MCF 10A (cell line): ENCODE measurements around the gene KCNJ3. TPM values are rescaled to one million over a fixed set of nuclear protein-coding genes. Genes with fewer than 3 reads are reported as not detected.

Source experiments
- BruUV-seq: library from RNA; stranded (reverse); fragments of 400-500 nt; replicated peaks from 2 replicates; lab custom pipeline; 2021; lab: Mats Ljungman, UMichigan
- CTCF ChIA-PET: fragments of 300-600 bp; sonication (Branson Sonifier 250); formaldehyde crosslinking; extraction: SDS; loops from one replicate; lab custom pipeline; 2021; ENCODE audit warnings: antibody characterized with exemption, inconsistent platforms; lab: Yijun Ruan, JAX
- POLR2A ChIA-PET: fragments of 300-600, 350-650 bp; sonication (Branson Sonifier 250); formaldehyde crosslinking; extraction: SDS; loops from one replicate; lab custom pipeline; 2020; ENCODE audit warnings: antibody characterized with exemption, inconsistent platforms; lab: Yijun Ruan, JAX
- DNase-seq: peaks from one replicate; pipeline ENCODE4 v3.0.0-alpha.2; 2018; ENCODE audit not compliant: unreplicated experiment
- H3K27ac Mint-ChIP-seq: one replicate; pipeline ENCODE4 v1.8.0; 2022; ENCODE audit warnings: mild to moderate bottlenecking, low read depth, mixed read lengths; ENCODE audit not compliant: unreplicated experiment
- H3K27me3 Mint-ChIP-seq: one replicate; pipeline ENCODE4 v1.8.0; 2022; ENCODE audit warnings: mixed read lengths; ENCODE audit not compliant: insufficient read depth, unreplicated experiment
- H3K36me3 Mint-ChIP-seq: one replicate; pipeline ENCODE4 v1.8.0; 2022; ENCODE audit warnings: mild to moderate bottlenecking, moderate library complexity, mixed read lengths; ENCODE audit not compliant: insufficient read depth, unreplicated experiment
- H3K4me1 Mint-ChIP-seq: one replicate; pipeline ENCODE4 v1.8.0; 2022; ENCODE audit warnings: mixed read lengths; ENCODE audit not compliant: insufficient read depth, unreplicated experiment
- H3K4me3 Mint-ChIP-seq: one replicate; pipeline ENCODE4 v1.8.0; 2022; ENCODE audit warnings: mild to moderate bottlenecking, moderate library complexity, mixed read lengths; ENCODE audit not compliant: unreplicated experiment
- H3K9me3 Mint-ChIP-seq: one replicate; pipeline ENCODE4 v1.8.0; 2022; ENCODE audit warnings: mixed read lengths; ENCODE audit not compliant: unreplicated experiment
- intact Hi-C: fragments of 100-400 bp; cut with micrococcal nuclease; formaldehyde crosslinking; loops from 2 replicates; pipeline ENCODE4 v1.14.1; 2022
- total RNA-seq: library from RNA; stranded (reverse); gene quantifications from 2 replicates; pipeline ENCODE4 v1.2.3, GENCODE V29; 2022
- TF ChIP-seq, protein P1 (sequence below): fragments of 200-600 bp; IDR thresholded peaks from one replicate; pipeline ENCODE4 v1.8.0; 2022; ENCODE audit warnings: antibody characterized with exemption, mild to moderate bottlenecking; ENCODE audit not compliant: unreplicated experiment

KCNJ3 gene
- total RNA-seq, 1 experiment from 2014 or later: not detected

DNA sequence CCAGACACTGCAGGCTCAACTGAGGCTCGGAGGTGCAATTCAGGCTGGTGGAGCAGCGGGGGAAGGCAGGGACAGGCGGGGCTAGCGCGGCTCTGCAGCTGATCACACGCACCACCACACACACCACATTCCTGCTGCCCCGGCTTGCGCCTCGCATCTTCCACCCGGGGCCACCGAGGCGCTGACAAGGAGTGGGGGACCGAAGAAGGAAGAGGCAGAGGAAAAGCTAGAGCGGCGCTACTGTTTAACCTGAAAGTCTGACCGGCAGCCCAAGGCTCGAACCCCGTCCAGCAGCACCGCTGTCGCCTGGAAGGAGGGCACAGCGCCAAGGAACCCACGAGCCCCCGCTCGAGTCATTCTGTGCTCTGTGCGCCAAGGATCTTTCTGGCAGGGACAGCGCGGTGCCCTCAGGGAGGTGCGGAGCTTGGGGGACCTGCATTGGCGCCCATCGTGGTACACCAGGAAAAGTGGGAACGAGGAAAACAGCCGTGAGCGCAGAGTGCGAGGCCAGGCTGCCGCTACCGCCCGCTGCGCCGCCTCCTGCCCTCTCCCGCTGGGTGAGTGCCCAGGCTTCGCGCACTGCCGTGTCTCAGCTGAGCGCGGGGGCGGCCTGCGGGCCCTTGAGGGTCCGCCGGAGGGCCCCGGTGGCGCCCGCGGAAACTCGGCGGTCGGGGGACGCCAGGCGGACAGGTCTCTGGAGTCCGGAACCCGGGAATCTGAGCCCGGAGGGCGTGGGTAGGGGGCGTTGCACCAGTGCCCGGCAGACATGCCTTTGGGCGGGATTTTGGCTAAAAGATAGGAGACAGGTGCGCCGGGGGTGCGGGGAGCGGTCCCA is 860 bp upstream of the KCNJ3 start:
- no TSS peak for BruUV-seq
- TF ChIP-seq, protein P1, sequence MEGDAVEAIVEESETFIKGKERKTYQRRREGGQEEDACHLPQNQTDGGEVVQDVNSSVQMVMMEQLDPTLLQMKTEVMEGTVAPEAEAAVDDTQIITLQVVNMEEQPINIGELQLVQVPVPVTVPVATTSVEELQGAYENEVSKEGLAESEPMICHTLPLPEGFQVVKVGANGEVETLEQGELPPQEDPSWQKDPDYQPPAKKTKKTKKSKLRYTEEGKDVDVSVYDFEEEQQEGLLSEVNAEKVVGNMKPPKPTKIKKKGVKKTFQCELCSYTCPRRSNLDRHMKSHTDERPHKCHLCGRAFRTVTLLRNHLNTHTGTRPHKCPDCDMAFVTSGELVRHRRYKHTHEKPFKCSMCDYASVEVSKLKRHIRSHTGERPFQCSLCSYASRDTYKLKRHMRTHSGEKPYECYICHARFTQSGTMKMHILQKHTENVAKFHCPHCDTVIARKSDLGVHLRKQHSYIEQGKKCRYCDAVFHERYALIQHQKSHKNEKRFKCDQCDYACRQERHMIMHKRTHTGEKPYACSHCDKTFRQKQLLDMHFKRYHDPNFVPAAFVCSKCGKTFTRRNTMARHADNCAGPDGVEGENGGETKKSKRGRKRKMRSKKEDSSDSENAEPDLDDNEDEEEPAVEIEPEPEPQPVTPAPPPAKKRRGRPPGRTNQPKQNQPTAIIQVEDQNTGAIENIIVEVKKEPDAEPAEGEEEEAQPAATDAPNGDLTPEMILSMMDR: no peak
- no peaks in the 10 kb centered on the region for H3K4me1 Mint-ChIP-seq
- no peak overlapping the region for H3K4me3 Mint-ChIP-seq
- no peak overlapping the region for H3K27ac Mint-ChIP-seq
- H3K9me3 Mint-ChIP-seq: peaks cover 8% of the 10 kb centered on the region
- CTCF ChIA-PET: no interaction called here
- intact Hi-C loops: no loop called here
- POLR2A ChIA-PET: no interaction called here
- H3K36me3 Mint-ChIP-seq: no peaks in the 10 kb centered on the region
- peaks cover 63% of the 10 kb centered on the region for H3K27me3 Mint-ChIP-seq
- no peak for DNase-seq

DNA sequence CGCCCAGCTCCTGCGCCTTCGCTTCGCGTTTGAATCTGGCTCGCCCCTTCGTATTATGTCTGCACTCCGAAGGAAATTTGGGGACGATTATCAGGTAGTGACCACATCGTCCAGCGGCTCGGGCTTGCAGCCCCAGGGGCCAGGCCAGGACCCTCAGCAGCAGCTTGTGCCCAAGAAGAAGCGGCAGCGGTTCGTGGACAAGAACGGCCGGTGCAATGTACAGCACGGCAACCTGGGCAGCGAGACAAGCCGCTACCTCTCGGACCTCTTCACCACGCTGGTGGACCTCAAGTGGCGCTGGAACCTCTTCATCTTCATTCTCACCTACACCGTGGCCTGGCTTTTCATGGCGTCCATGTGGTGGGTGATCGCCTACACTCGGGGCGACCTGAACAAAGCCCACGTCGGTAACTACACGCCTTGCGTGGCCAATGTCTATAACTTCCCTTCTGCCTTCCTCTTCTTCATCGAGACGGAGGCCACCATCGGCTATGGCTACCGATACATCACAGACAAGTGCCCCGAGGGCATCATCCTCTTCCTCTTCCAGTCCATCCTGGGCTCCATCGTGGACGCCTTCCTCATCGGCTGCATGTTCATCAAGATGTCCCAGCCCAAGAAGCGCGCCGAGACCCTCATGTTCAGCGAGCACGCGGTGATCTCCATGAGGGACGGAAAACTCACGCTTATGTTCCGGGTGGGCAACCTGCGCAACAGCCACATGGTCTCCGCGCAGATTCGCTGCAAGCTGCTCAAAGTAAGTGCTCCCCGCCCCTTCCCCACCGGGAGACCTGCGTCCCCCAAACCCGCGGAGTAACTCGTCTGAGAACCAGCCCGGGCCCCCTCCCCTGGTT is 453 bp downstream of the KCNJ3 start:
- TF ChIP-seq, protein P1: no peak
- no peak for DNase-seq
- H3K27me3 Mint-ChIP-seq: peaks cover 76% of the 10 kb centered on the region
- H3K4me1 Mint-ChIP-seq: no peaks in the 10 kb centered on the region
- peaks cover 8% of the 10 kb centered on the region for H3K9me3 Mint-ChIP-seq
- POLR2A ChIA-PET: no interaction called here
- CTCF ChIA-PET: no interaction called here
- BruUV-seq: no TSS peak
- intact Hi-C loops: no loop called here
- no peak overlapping the region for H3K27ac Mint-ChIP-seq
- no peak overlapping the region for H3K4me3 Mint-ChIP-seq
- H3K36me3 Mint-ChIP-seq: no peaks in the 10 kb centered on the region

DNA sequence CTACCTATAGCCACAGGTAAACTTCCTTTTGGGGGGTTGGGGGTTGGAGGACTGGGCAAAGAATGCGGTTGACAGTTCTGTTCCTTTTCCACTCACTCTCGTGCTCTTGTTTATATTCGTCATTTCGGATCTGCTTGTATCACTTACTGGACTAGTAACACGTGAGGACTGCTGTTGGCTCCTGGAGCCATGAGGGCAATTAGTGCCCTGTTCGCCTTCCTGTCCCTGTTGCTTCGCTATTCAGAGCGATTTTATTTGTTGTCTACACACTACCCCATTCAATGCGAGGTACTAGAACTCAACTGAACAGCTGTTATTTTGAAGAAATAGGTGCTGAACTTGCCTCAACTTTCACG is 1.1 kb downstream of the KCNJ3 start:
- no peak overlapping the region for H3K27ac Mint-ChIP-seq
- H3K27me3 Mint-ChIP-seq: peaks cover 82% of the 10 kb centered on the region
- CTCF ChIA-PET: no interaction called here
- TF ChIP-seq, protein P1: no peak
- H3K9me3 Mint-ChIP-seq: peaks cover 8% of the 10 kb centered on the region
- H3K4me3 Mint-ChIP-seq: no peak overlapping the region
- no peaks in the 10 kb centered on the region for H3K4me1 Mint-ChIP-seq
- no peak for DNase-seq
- intact Hi-C loops: no loop called here
- no peaks in the 10 kb centered on the region for H3K36me3 Mint-ChIP-seq
- BruUV-seq: no TSS peak
- POLR2A ChIA-PET: no interaction called here

DNA sequence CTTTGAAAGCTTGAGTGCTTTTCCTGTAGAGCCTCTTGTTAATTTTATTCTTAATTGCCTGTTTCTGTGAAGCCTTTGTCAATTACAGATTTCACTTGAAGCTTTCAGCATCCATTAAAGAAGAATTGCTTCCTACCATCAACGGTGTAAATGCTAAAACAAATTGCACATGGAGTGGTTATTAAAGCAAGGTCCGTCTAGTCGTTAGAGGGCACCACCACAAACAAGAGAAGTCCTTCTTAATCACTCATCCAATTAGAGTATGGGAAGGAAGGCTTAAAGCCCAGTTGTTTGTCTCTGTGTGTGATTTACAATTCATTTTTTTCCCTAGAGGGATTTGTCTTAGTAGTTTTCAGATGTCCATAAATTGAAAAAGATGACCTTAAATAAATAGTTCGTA is 1.6 kb downstream of the KCNJ3 start:
- no TSS peak for BruUV-seq
- intact Hi-C loops: no loop called here
- TF ChIP-seq, protein P1: no peak
- Mint-ChIP-seq H3K4me1 (no peaks in the 10 kb centered on the region), H3K27me3 (peaks cover 80% of the 10 kb centered on the region), H3K36me3 (no peaks in the 10 kb centered on the region), H3K9me3 (peaks cover 8% of the 10 kb centered on the region), H3K4me3 (no peak overlapping the region), H3K27ac (no peak overlapping the region)
- ChIA-PET POLR2A (no interaction called here), CTCF (no interaction called here)
- no peak for DNase-seq
